OCI-LY7 (cell line): ENCODE results near the gene KIF7. TPM values are rescaled to one million over a fixed set of nuclear protein-coding genes. Genes with fewer than 3 reads are reported as not detected.

Experiments
- BruUV-seq: library from RNA; stranded (reverse); fragments of 400-500 nt; replicated peaks from 2 replicates; lab custom pipeline; 2021; lab: Mats Ljungman, UMichigan
- CTCF ChIA-PET: fragments of 300-600 bp; sonication (Branson Sonifier 250); formaldehyde crosslinking; loops from one replicate; lab custom pipeline; 2022; ENCODE audit warnings: antibody characterized with exemption; ENCODE audit not compliant: unreplicated experiment; lab: Charles Lee
- POLR2A ChIA-PET: fragments of 300-600 bp; sonication (Branson Sonifier 250); formaldehyde crosslinking; loops from one replicate; lab custom pipeline; 2022; ENCODE audit warnings: antibody characterized with exemption; lab: Charles Lee
- DNase-seq: peaks from one replicate; pipeline ENCODE4 v3.0.0-alpha.2; 2015; ENCODE audit warnings: low spot score
- H2AFZ ChIP-seq: fragments of 200-600 bp; sonication (generic), shearing (Covaris generic); 2 replicates; pipeline ENCODE4 v1.6.1; 2014; ENCODE audit warnings: mild to moderate bottlenecking, antibody characterized with exemption, low read length, moderate library complexity
- H3K27ac ChIP-seq: fragments of 200-600 bp; sonication (generic); 2 replicates; pipeline ENCODE4 v1.5.1; 2014; ENCODE audit warnings: mixed run types, low read depth, mild to moderate bottlenecking, moderate library complexity, low read length, inconsistent platforms; ENCODE audit not compliant: poor library complexity, severe bottlenecking
- H3K36me3 ChIP-seq: fragments of 200-600 bp; sonication (generic); 2 replicates; pipeline ENCODE4 v1.6.1; 2014; ENCODE audit warnings: mild to moderate bottlenecking, antibody characterized with exemption, low read length, moderate library complexity, mixed read lengths; ENCODE audit not compliant: insufficient read depth
- H3K4me1 ChIP-seq: fragments of 200-600 bp; sonication (generic); 2 replicates; pipeline ENCODE4 v1.5.1; 2014; ENCODE audit warnings: mild to moderate bottlenecking, low read length; ENCODE audit not compliant: insufficient read depth, poor library complexity, severe bottlenecking
- H3K4me2 ChIP-seq: fragments of 200-600 bp; sonication (generic); 2 replicates; pipeline ENCODE4 v1.6.1; 2014; ENCODE audit warnings: mild to moderate bottlenecking, low read length
- H3K4me3 ChIP-seq: fragments of 200-600 bp; sonication (generic); 2 replicates; pipeline ENCODE4 v1.5.1; 2014; ENCODE audit warnings: mild to moderate bottlenecking, low read depth, low read length; ENCODE audit not compliant: poor library complexity, severe bottlenecking
- H3K79me2 ChIP-seq: fragments of 200-600 bp; sonication (generic); 2 replicates; pipeline ENCODE4 v1.6.1; 2016; ENCODE audit warnings: low read depth, mild to moderate bottlenecking, low read length, moderate library complexity, mixed read lengths; ENCODE audit not compliant: insufficient read depth
- H3K9me2 ChIP-seq: fragments of 200-600 bp; sonication (generic); 2 replicates; pipeline ENCODE4 v1.6.1; 2016; ENCODE audit warnings: mild to moderate bottlenecking, low read length, mixed read lengths; ENCODE audit not compliant: insufficient read depth
- H3K9me3 ChIP-seq: fragments of 200-600 bp; sonication (generic); 2 replicates; pipeline ENCODE4 v1.6.1; 2014; ENCODE audit warnings: mild to moderate bottlenecking, mixed run types, low read length, mixed read lengths
- H4K20me1 ChIP-seq: fragments of 200-600 bp; sonication (generic); 2 replicates; pipeline ENCODE4 v1.6.1; 2014; ENCODE audit warnings: mild to moderate bottlenecking, antibody characterized with exemption, low read length, moderate library complexity, mixed read lengths; ENCODE audit not compliant: insufficient read depth
- CTCF ChIP-seq: fragments of 200-600 bp; sonication (generic); conservative IDR thresholded peaks from 2 replicates; pipeline ENCODE4 v1.5.1; 2014; ENCODE audit warnings: mild to moderate bottlenecking, antibody characterized with exemption, low read length, moderate library complexity, mixed read lengths
- EZH2phosphoT487 ChIP-seq: fragments of 200-600 bp; sonication (generic); IDR thresholded peaks from 2 replicates; pipeline ENCODE4 v1.6.1; 2018; ENCODE audit warnings: low read depth, borderline replicate concordance, mild to moderate bottlenecking, mixed run types, antibody characterized with exemption, low read length, moderate library complexity, mixed read lengths
- intact Hi-C: fragments of 100-400 bp; cut with micrococcal nuclease; formaldehyde crosslinking; loops from one replicate; pipeline ENCODE4 v1.10.0; 2022; ENCODE audit not compliant: unreplicated experiment
- total RNA-seq, 2 experiments: library from RNA; depleted of rRNA in 1 of 2; stranded (reverse); fragments of >200 nt in 1 of 2; shearing (Covaris generic) in 1 of 2; gene quantifications; 2 replicates each; pipeline ENCODE4 v1.2.3, GENCODE V29; 2014 to 2022

Gene KIF7
- total RNA-seq, 2 experiments from 2014 or later = 0.10 TPM; not detected in 1

- Histone ChIP-seq H3K27ac (no peak overlapping the region), H3K4me1 (no peaks in the 10 kb centered on the region), H3K9me2 (no peaks in the 10 kb centered on the region), H3K4me2 (no peak overlapping the region), H3K36me3 (no peaks in the 10 kb centered on the region), H2AFZ (no peak overlapping the region), H4K20me1 (no peaks in the 10 kb centered on the region), H3K4me3 (no peak overlapping the region), H3K79me2 (no peaks in the 10 kb centered on the region), H3K9me3 (no peaks in the 10 kb centered on the region)
- TF ChIP-seq EZH2phosphoT487 (no peak), CTCF (no peak)
- intact Hi-C loops = no loop called here
- DNase-seq = no peak
- POLR2A ChIA-PET = interaction anchor here (0.5 to 0.9 kb wide), 2 partner anchors 11 to 201 kb away, joined by 3 read pairs; no protein-coding TSS in a partner anchor
- CTCF ChIA-PET = interaction anchor here (0.6 kb wide), 3 partner anchors 7 to 181 kb away, joined by 4 to 8 read pairs (median 7); no protein-coding TSS in a partner anchor
- BruUV-seq = no TSS peak
These were observed 20.3 kb upstream of the KIF7 start for GRCh38 chr15:89675606-89676005.

GRCh38 chr15:89674526-89674925 lies 19.3 kb upstream of the KIF7 start:
- no peaks in the 10 kb centered on the region for H3K4me1 ChIP-seq
- intact Hi-C loops = no loop called here
- H4K20me1 ChIP-seq = no peaks in the 10 kb centered on the region
- no peak overlapping the region for H2AFZ ChIP-seq
- H3K9me3 ChIP-seq = no peaks in the 10 kb centered on the region
- ChIA-PET CTCF (no interaction called here), POLR2A (no interaction called here)
- TF ChIP-seq CTCF (no peak), EZH2phosphoT487 (no peak)
- no peak overlapping the region for H3K27ac ChIP-seq
- no peaks in the 10 kb centered on the region for H3K36me3 ChIP-seq
- no peaks in the 10 kb centered on the region for H3K79me2 ChIP-seq
- no peaks in the 10 kb centered on the region for H3K9me2 ChIP-seq
- no peak overlapping the region for H3K4me2 ChIP-seq
- H3K4me3 ChIP-seq = no peak overlapping the region
- no TSS peak for BruUV-seq
- no peak for DNase-seq

- intact Hi-C loops = no loop called here
- CTCF ChIA-PET = no interaction called here
- Histone ChIP-seq H3K4me1 (no peaks in the 10 kb centered on the region), H3K9me3 (no peaks in the 10 kb centered on the region), H3K27ac (no peak overlapping the region), H3K79me2 (no peaks in the 10 kb centered on the region), H4K20me1 (no peaks in the 10 kb centered on the region), H3K4me2 (no peak overlapping the region), H3K36me3 (no peaks in the 10 kb centered on the region), H3K4me3 (no peak overlapping the region), H3K9me2 (no peaks in the 10 kb centered on the region), H2AFZ (no peak overlapping the region)
- POLR2A ChIA-PET = no interaction called here
- peak; percentile 48 for DNase-seq
- TF ChIP-seq EZH2phosphoT487 = no peak
- TF ChIP-seq CTCF = peak; percentile 75
- no TSS peak for BruUV-seq
These were observed 17.9 kb upstream of the KIF7 start for GRCh38 chr15:89673165-89673512.
